PC-3 (cell line): ENCODE results near the gene SDE2. TPM values are rescaled to one million over a fixed set of nuclear protein-coding genes. Genes with fewer than 3 reads are reported as not detected.

ENCODE experiments used
- ATAC-seq: fragments of 200-7000 bp; cut with Tn5 transposase; 2 replicates; pipeline ENCODE4 v1.9.1; 2020; ENCODE audit warnings: mild to moderate bottlenecking, moderate library complexity
- BruUV-seq: library from RNA; stranded (reverse); fragments of 400-500 nt; replicated peaks from 2 replicates; lab custom pipeline; 2021; lab: Mats Ljungman, UMichigan
- CTCF ChIA-PET: fragments of 300-600 bp; sonication (Branson Sonifier 250); formaldehyde crosslinking; loops from one replicate; lab custom pipeline; 2022; ENCODE audit warnings: antibody characterized with exemption; lab: Charles Lee
- POLR2A ChIA-PET: fragments of 300-600 bp; sonication (Branson Sonifier 250); formaldehyde crosslinking; loops from one replicate; lab custom pipeline; 2022; ENCODE audit warnings: antibody characterized with exemption; ENCODE audit not compliant: unreplicated experiment; lab: Charles Lee
- DNase-seq: peaks from one replicate; pipeline ENCODE4 v3.0.0-alpha.2; 2015
- H2AFZ ChIP-seq: fragments of 300-600 bp; sonication (generic); 2 replicates; pipeline ENCODE4 v1.6.0; 2016; ENCODE audit warnings: antibody characterized with exemption, low read length
- H3F3A ChIP-seq: fragments of 300-600 bp; sonication (generic); one replicate; pipeline ENCODE4 v1.6.0; 2017; ENCODE audit warnings: antibody characterized with exemption, low read length, control low read depth, mild to moderate bottlenecking; ENCODE audit not compliant: unreplicated experiment
- H3K27ac ChIP-seq: fragments of 300-600 bp; sonication (generic); 2 replicates; pipeline ENCODE4 v1.5.1; 2016; ENCODE audit warnings: mild to moderate bottlenecking, low read length
- H3K27me3 ChIP-seq: fragments of 300-600 bp; sonication (generic); 2 replicates; pipeline ENCODE4 v1.6.1; 2016; ENCODE audit warnings: low read length, mixed read lengths
- H3K36me3 ChIP-seq: fragments of 300-600 bp; sonication (generic); 2 replicates; pipeline ENCODE4 v1.6.1; 2016; ENCODE audit warnings: low read depth, mixed run types, low read length, mixed read lengths
- H3K4me1 ChIP-seq: fragments of 300-600 bp; sonication (generic); 2 replicates; pipeline ENCODE4 v1.5.1; 2016; ENCODE audit warnings: low read length; ENCODE audit not compliant: insufficient read depth
- H3K4me2 ChIP-seq: fragments of 300-600 bp; sonication (generic); 2 replicates; pipeline ENCODE4 v1.6.0; 2016; ENCODE audit warnings: low read length
- H3K4me3 ChIP-seq: fragments of 300-600 bp; sonication (generic); 2 replicates; pipeline ENCODE4 v1.5.1; 2016; ENCODE audit warnings: mild to moderate bottlenecking, low read length, mixed read lengths
- H3K79me2 ChIP-seq: fragments of 300-600 bp; sonication (generic); 2 replicates; pipeline ENCODE4 v1.6.1; 2017; ENCODE audit warnings: low read length, mixed read lengths
- H3K9ac ChIP-seq: fragments of 300-600 bp; sonication (generic); 2 replicates; pipeline ENCODE4 v1.6.0; 2016; ENCODE audit warnings: mild to moderate bottlenecking, low read length
- H3K9me2 ChIP-seq: fragments of 300-600 bp; sonication (generic); replicated peaks from 2 replicates; pipeline ENCODE4 v1.6.1; 2016; ENCODE audit warnings: mixed run types, low read length, mixed read lengths
- H3K9me3 ChIP-seq: fragments of 300-600 bp; sonication (generic); 2 replicates; pipeline ENCODE4 v1.6.1; 2016; ENCODE audit warnings: low read length, mixed read lengths
- H4K20me1 ChIP-seq: fragments of 300-600 bp; sonication (generic); 2 replicates; pipeline ENCODE4 v1.6.1; 2016; ENCODE audit warnings: low read length, mixed read lengths
- CTCF ChIP-seq: fragments of 300-600 bp; sonication (generic); conservative IDR thresholded peaks from 2 replicates; pipeline ENCODE4 v1.5.1; 2017; ENCODE audit warnings: antibody characterized with exemption, low read depth, mild to moderate bottlenecking, low read length
- EZH2 ChIP-seq: fragments of 300-600 bp; sonication (generic); IDR thresholded peaks from one replicate; pipeline ENCODE4 v1.6.1; 2017; ENCODE audit warnings: antibody characterized with exemption, mild to moderate bottlenecking, low read length; ENCODE audit not compliant: unreplicated experiment
- EZH2phosphoT487 ChIP-seq: fragments of 300-600 bp; sonication (generic); IDR thresholded peaks from 2 replicates; pipeline ENCODE4 v1.6.1; 2018; ENCODE audit warnings: mild to moderate bottlenecking, antibody characterized with exemption, low read length, borderline replicate concordance
- intact Hi-C: fragments of 100-400 bp; cut with micrococcal nuclease; formaldehyde crosslinking; loops from 2 replicates; pipeline ENCODE4 v1.9.0; 2023
- total RNA-seq: library from RNA; depleted of rRNA; stranded (reverse); fragments of >200 nt; gene quantifications from 2 replicates; pipeline ENCODE4 v1.2.3, GENCODE V29; 2014

SDE2 gene
- total RNA-seq, 1 experiment from 2014 or later: 26.1 TPM

- Histone ChIP-seq H3K9me2 (no peaks in the 10 kb centered on the region), H3K36me3 (no peaks in the 10 kb centered on the region), H2AFZ (no peak overlapping the region), H3K9ac (no peak overlapping the region), H3K4me1 (no peaks in the 10 kb centered on the region), H4K20me1 (no peaks in the 10 kb centered on the region), H3K27me3 (no peaks in the 10 kb centered on the region), H3K27ac (no peak overlapping the region), H3F3A (no peaks in the 10 kb centered on the region), H3K9me3 (no peaks in the 10 kb centered on the region), H3K79me2 (no peaks in the 10 kb centered on the region), H3K4me2 (no peak overlapping the region), H3K4me3 (no peak overlapping the region)
- no peak for DNase-seq
- ATAC-seq: no peak
- BruUV-seq: no TSS peak
- intact Hi-C loops: no loop called here
- TF ChIP-seq EZH2phosphoT487 (no peak), CTCF (no peak), EZH2 (no peak)
- ChIA-PET CTCF (no interaction called here), POLR2A (no interaction called here)
Measured at GRCh38 chr1:225954753-225955152, 44.4 kb downstream of the SDE2 start.

- Histone ChIP-seq H3K4me1 (no peaks in the 10 kb centered on the region), H2AFZ (no peak overlapping the region), H3F3A (no peaks in the 10 kb centered on the region), H3K27me3 (peaks cover 6% of the 10 kb centered on the region; the same call in 1 of the 2 replicates), H3K9me2 (no peaks in the 10 kb centered on the region), H4K20me1 (no peaks in the 10 kb centered on the region), H3K4me3 (no peak overlapping the region), H3K79me2 (no peaks in the 10 kb centered on the region), H3K4me2 (no peak overlapping the region), H3K36me3 (no peaks in the 10 kb centered on the region), H3K9ac (no peak overlapping the region), H3K27ac (no peak overlapping the region), H3K9me3 (no peaks in the 10 kb centered on the region)
- ATAC-seq (no peak), DNase-seq (peak; percentile 42)
- ChIA-PET CTCF (no interaction called here), POLR2A (no interaction called here)
- intact Hi-C loops: no loop called here
- BruUV-seq: no TSS peak
- no peak for TF ChIP-seq EZH2phosphoT487
- no peak for TF ChIP-seq EZH2
- TF ChIP-seq CTCF: no peak
Measured at GRCh38 chr1:225953315-225953714, 45.8 kb downstream of the SDE2 start.

GRCh38 chr1:225950905-225951497 lies 48.1 kb downstream of the SDE2 start:
- H3K9ac ChIP-seq: no peak overlapping the region
- ATAC-seq: no peak
- H2AFZ ChIP-seq: no peak overlapping the region
- DNase-seq: no peak
- no TSS peak for BruUV-seq
- no peaks in the 10 kb centered on the region for H3K36me3 ChIP-seq
- H3K79me2 ChIP-seq: no peaks in the 10 kb centered on the region
- no peak overlapping the region for H3K4me2 ChIP-seq
- H3K4me1 ChIP-seq: no peaks in the 10 kb centered on the region
- no peaks in the 10 kb centered on the region for H3K9me2 ChIP-seq
- intact Hi-C loops: no loop called here
- no peak for TF ChIP-seq CTCF
- TF ChIP-seq EZH2phosphoT487: no peak
- TF ChIP-seq EZH2: no peak
- no peaks in the 10 kb centered on the region for H3K9me3 ChIP-seq
- H3K27ac ChIP-seq: no peak overlapping the region
- no peaks in the 10 kb centered on the region for H4K20me1 ChIP-seq
- H3K27me3 ChIP-seq: peaks cover 6% of the 10 kb centered on the region; the same call in 1 of the 2 replicates
- H3K4me3 ChIP-seq: no peak overlapping the region
- CTCF ChIA-PET: no interaction called here
- H3F3A ChIP-seq: no peaks in the 10 kb centered on the region
- POLR2A ChIA-PET: no interaction called here
